CD4-positive, alpha-beta T cell (primary cell): ENCODE measurements around the gene POLD1. TPM values are rescaled to one million over a fixed set of nuclear protein-coding genes. Genes with fewer than 3 reads are reported as not detected.

Experiments
- ATAC-seq: fragments of 200-7000 bp; cut with Tn5 transposase; one replicate; pipeline ENCODE4 v1.10.0; 2022; ENCODE audit warnings: mild to moderate bottlenecking; ENCODE audit not compliant: poor library complexity
- CTCF ChIA-PET: fragments of 350-600 bp; sonication (Branson Sonifier 250); formaldehyde crosslinking; loops from one replicate; lab custom pipeline; 2021; ENCODE audit warnings: antibody characterized with exemption, inconsistent platforms; lab: Charles Lee
- POLR2A ChIA-PET: fragments of 350-600 bp; sonication (Branson Sonifier 250); formaldehyde crosslinking; loops from one replicate; lab custom pipeline; 2021; ENCODE audit warnings: antibody characterized with exemption, inconsistent platforms; lab: Charles Lee
- DNase-seq, 14 experiments: peaks; one replicate each; pipeline ENCODE4 v3.0.0-alpha.2; 2013 to 2020; ENCODE audit warnings: mixed read lengths in 2 of 14
- H3K27ac ChIP-seq, 2 donors: one replicate each; pipeline versions ENCODE4 v1.5.1 to v1.7.0; 2013; ENCODE audit warnings: low read length in 2 of 2, low read depth in 1 of 2, mild to moderate bottlenecking in 1 of 2
- H3K27me3 ChIP-seq, 2 experiments: 1 replicate in 1 of 2; 2 replicates in 1 of 2; pipeline versions ENCODE4 v1.6.1 to v1.7.0; 2013; ENCODE audit warnings: low read length in 2 of 2, control low read depth in 1 of 2, mild to moderate bottlenecking in 1 of 2, moderate library complexity in 1 of 2; ENCODE audit not compliant: insufficient read depth in 2 of 2, control insufficient read depth in 1 of 2
- H3K36me3 ChIP-seq: one replicate; pipeline ENCODE4 v1.6.1; 2013; ENCODE audit warnings: low read length, control low read depth; ENCODE audit not compliant: insufficient read depth
- H3K4me1 ChIP-seq: one replicate; pipeline ENCODE4 v1.6.1; 2013; ENCODE audit warnings: low read length, control low read depth; ENCODE audit not compliant: insufficient read depth
- H3K4me3 ChIP-seq: one replicate; pipeline ENCODE4 v1.5.1; 2013; ENCODE audit warnings: mild to moderate bottlenecking, low read length, moderate library complexity
- H3K9me3 ChIP-seq, 2 experiments: 1 replicate in 1 of 2; 2 replicates in 1 of 2; pipeline versions ENCODE4 v1.6.1 to v1.7.0; 2013; ENCODE audit warnings: low read length in 2 of 2, mild to moderate bottlenecking in 2 of 2, control low read depth in 1 of 2, moderate library complexity in 1 of 2; ENCODE audit not compliant: control insufficient read depth in 1 of 2, insufficient read depth in 1 of 2
- H3K27ac Mint-ChIP-seq: one replicate; pipeline ENCODE4 v1.8.0; 2020; ENCODE audit warnings: mixed read lengths
- H3K27me3 Mint-ChIP-seq: one replicate; pipeline ENCODE4 v1.8.0; 2021; ENCODE audit warnings: mixed read lengths
- H3K36me3 Mint-ChIP-seq: one replicate; pipeline ENCODE4 v1.8.0; 2021; ENCODE audit warnings: low read depth, mixed read lengths
- H3K4me1 Mint-ChIP-seq: one replicate; pipeline ENCODE4 v1.8.0; 2021; ENCODE audit warnings: low read depth, mixed read lengths
- H3K4me3 Mint-ChIP-seq: one replicate; pipeline ENCODE4 v1.8.0; 2020; ENCODE audit warnings: mild to moderate bottlenecking, mixed read lengths
- H3K9me3 Mint-ChIP-seq: one replicate; pipeline ENCODE4 v1.8.0; 2020; ENCODE audit warnings: mixed read lengths
- intact Hi-C, 2 experiments: fragments of 100-400 bp; cut with DNase I in 1 of 2; cut with micrococcal nuclease in 1 of 2; formaldehyde crosslinking; loops; one replicate each; pipeline versions ENCODE4 v1.15.1 to v1.9.0; 2023 to 2025; cut with DNase I, micrococcal nuclease
- total RNA-seq, 174 experiments: library from RNA in 2 of 174; stranded (reverse) in 2 of 174; gene quantifications; one replicate each; pipeline ENCODE4 v1.2.3 and lab custom pipeline; 2021 to 2026
- TF ChIP-seq, protein P1 (sequence below): fragments of 200-600 bp; IDR thresholded peaks from one replicate; pipeline ENCODE4 v1.8.0; 2022; ENCODE audit warnings: antibody characterized with exemption, mild to moderate bottlenecking

POLD1 gene
- total RNA-seq, 2 experiments from 2014 or later, result 22.1 to 24.2 TPM

DNA sequence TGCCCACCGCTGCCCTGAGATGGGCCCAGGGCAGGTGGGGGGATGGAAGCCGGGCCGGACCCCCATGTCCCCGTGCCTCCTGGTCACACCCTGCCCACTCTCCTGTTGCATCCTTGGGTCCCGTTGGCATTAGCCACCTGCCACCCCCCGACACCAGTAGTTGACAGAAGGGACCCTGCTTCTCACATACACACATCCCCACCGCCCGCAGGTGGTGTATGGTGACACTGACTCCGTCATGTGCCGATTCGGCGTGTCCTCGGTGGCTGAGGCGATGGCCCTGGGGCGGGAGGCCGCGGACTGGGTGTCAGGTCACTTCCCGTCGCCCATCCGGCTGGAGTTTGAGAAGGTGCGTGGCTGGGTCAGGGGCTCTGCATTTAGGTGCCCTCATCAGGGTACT is 29.4 kb downstream of the POLD1 start:
- H3K4me1 Mint-ChIP-seq, result no peaks in the 10 kb centered on the region
- H3K4me3 Mint-ChIP-seq, result no peak overlapping the region
- H3K27ac Mint-ChIP-seq, result no peak overlapping the region
- H3K36me3 Mint-ChIP-seq, result peaks cover 11% of the 10 kb centered on the region
- Histone ChIP-seq H3K27ac (no peak overlapping the region), H3K4me1 (peaks cover 10% of the 10 kb centered on the region), H3K27me3 (peaks cover 2 to 4% of the 10 kb centered on the region in 2 experiments), H3K9me3 (no peaks in the 10 kb centered on the region), H3K4me3 (no peak overlapping the region), H3K36me3 (peaks cover 12% of the 10 kb centered on the region)
- TF ChIP-seq, protein P1, sequence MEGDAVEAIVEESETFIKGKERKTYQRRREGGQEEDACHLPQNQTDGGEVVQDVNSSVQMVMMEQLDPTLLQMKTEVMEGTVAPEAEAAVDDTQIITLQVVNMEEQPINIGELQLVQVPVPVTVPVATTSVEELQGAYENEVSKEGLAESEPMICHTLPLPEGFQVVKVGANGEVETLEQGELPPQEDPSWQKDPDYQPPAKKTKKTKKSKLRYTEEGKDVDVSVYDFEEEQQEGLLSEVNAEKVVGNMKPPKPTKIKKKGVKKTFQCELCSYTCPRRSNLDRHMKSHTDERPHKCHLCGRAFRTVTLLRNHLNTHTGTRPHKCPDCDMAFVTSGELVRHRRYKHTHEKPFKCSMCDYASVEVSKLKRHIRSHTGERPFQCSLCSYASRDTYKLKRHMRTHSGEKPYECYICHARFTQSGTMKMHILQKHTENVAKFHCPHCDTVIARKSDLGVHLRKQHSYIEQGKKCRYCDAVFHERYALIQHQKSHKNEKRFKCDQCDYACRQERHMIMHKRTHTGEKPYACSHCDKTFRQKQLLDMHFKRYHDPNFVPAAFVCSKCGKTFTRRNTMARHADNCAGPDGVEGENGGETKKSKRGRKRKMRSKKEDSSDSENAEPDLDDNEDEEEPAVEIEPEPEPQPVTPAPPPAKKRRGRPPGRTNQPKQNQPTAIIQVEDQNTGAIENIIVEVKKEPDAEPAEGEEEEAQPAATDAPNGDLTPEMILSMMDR, result no peak
- ATAC-seq, result no peak
- POLR2A ChIA-PET, result interaction anchor here (1.5 kb wide), 1 partner anchor 97 kb away, joined by 3 read pairs; the partner anchor contains the start of gene JOSD2
- no peaks in the 10 kb centered on the region for H3K9me3 Mint-ChIP-seq
- intact Hi-C loops, result loop anchor here in 1 of 2 experiments (2.0 kb wide), 1 partner anchor 21 kb away; no protein-coding TSS in a partner anchor
- peak in 1 of 14 experiments; percentile 18 for DNase-seq
- peaks cover 1% of the 10 kb centered on the region for H3K27me3 Mint-ChIP-seq
- CTCF ChIA-PET, result no interaction called here

DNA sequence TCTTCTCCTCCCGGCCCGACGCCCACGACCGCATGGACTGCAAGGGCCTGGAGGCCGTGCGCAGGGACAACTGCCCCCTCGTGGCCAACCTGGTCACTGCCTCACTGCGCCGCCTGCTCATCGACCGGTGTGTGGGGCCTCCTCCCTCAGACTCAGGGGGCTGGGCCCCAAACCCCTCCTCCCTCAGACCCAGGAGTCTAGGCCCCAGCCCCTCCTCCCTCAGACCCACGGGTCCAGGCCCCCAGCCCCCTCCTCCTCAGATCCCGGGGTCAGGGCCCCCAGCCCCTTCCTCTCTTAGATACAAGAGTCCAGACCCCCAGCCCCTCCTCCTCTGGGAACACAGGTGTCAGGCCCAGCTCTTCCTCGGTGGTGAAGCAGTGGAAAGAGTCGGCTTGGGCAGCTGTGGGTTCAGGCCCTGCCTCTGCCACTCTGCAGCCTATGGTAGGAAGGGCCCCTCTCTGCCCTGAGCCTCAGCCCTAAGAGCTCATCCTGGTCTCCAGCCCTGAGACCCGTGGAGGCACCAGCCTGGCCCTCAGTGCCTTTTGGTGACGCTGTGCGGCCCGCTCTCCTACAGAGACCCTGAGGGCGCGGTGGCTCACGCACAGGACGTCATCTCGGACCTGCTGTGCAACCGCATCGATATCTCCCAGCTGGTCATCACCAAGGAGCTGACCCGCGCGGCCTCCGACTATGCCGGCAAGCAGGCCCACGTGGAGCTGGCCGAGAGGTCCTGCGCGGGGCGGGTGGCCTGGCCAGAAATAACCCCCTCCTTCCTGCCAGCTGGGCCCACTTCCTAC is 30.9 kb downstream of the POLD1 start:
- H3K4me3 Mint-ChIP-seq, result no peak overlapping the region
- Histone ChIP-seq H3K27me3 (peaks cover 17 to 19% of the 10 kb centered on the region in 2 experiments), H3K4me1 (peaks cover 10% of the 10 kb centered on the region), H3K4me3 (no peak overlapping the region), H3K27ac (no peak overlapping the region), H3K9me3 (peaks cover 0 to 5% of the 10 kb centered on the region in 2 experiments), H3K36me3 (no peaks in the 10 kb centered on the region)
- H3K27ac Mint-ChIP-seq, result no peak overlapping the region
- H3K36me3 Mint-ChIP-seq, result peaks cover 6% of the 10 kb centered on the region
- H3K9me3 Mint-ChIP-seq, result no peaks in the 10 kb centered on the region
- DNase-seq (peak; percentile 57 to 84 (median 69)), ATAC-seq (peak; percentile 94)
- TF ChIP-seq, protein P1, result peak; percentile 62
- peaks cover 2% of the 10 kb centered on the region for H3K4me1 Mint-ChIP-seq
- intact Hi-C loops, result loop anchor here (1.0 kb wide), 2 partner anchors 47 to 58 kb away; no protein-coding TSS in a partner anchor
- H3K27me3 Mint-ChIP-seq, result peaks cover 16% of the 10 kb centered on the region
- ChIA-PET POLR2A (interaction anchor here (1.3 kb wide), 1 partner anchor 58 kb away, joined by 6 read pairs; no protein-coding TSS in a partner anchor), CTCF (interaction anchor here (0.7 to 1.7 kb wide), 3 partner anchors 47 to 511 kb away, joined by 3 to 6 read pairs (median 6); no protein-coding TSS in a partner anchor)

DNA sequence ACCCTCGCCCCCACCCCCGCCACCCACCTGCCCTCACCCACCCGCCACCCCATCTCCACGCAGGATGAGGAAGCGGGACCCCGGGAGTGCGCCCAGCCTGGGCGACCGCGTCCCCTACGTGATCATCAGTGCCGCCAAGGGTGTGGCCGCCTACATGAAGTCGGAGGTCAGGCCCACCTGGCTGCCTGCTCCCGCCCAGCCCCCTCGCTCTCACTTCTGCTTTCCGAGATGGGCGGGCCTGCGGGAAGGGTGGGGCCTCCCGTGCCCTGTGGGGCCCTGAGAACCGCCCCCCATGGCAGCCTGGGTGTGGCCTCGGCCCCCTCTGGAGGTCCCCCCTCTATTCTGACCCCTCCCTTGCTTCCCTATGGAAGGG is 31.5 kb downstream of the POLD1 start:
- intact Hi-C loops, result no loop called here
- H3K4me1 ChIP-seq, result peaks cover 10% of the 10 kb centered on the region
- H3K36me3 ChIP-seq, result no peaks in the 10 kb centered on the region
- TF ChIP-seq, protein P1, result no peak
- peaks cover 19 to 20% of the 10 kb centered on the region in 2 experiments for H3K27me3 ChIP-seq
- peaks cover 22% of the 10 kb centered on the region for H3K27me3 Mint-ChIP-seq
- H3K27ac ChIP-seq, result no peak overlapping the region
- no peak overlapping the region for H3K4me3 ChIP-seq
- ChIA-PET CTCF (interaction anchor here (0.7 to 1.7 kb wide), 3 partner anchors 47 to 512 kb away, joined by 3 to 6 read pairs (median 6); no protein-coding TSS in a partner anchor), POLR2A (interaction anchor here (0.7 to 1.3 kb wide), 2 partner anchors 20 to 58 kb away, joined by 3 to 6 read pairs; no protein-coding TSS in a partner anchor)
- ATAC-seq (no peak), DNase-seq (peak in 3 of 14 experiments; percentile 36 to 54 (median 54))
- no peak overlapping the region for H3K27ac Mint-ChIP-seq
- peaks cover under 1% of the 10 kb centered on the region for H3K36me3 Mint-ChIP-seq
- peaks cover 5% of the 10 kb centered on the region for H3K4me1 Mint-ChIP-seq
- peaks cover 0 to 5% of the 10 kb centered on the region in 2 experiments for H3K9me3 ChIP-seq
- H3K4me3 Mint-ChIP-seq, result no peak overlapping the region
- H3K9me3 Mint-ChIP-seq, result no peaks in the 10 kb centered on the region
